Esophagus squamous epithelium (tissue), 4 donors: ENCODE measurements around the gene OR10AD1.

Experiments
- POLR2A ChIP-seq, 4 donors: fragments of 450-650 bp; IDR thresholded peaks; one replicate each; pipeline ENCODE4 v1.6.1; 2017; ENCODE audit warnings: antibody characterized with exemption in 4 of 4, mild to moderate bottlenecking in 4 of 4, moderate library complexity in 3 of 4
- TF ChIP-seq, protein P1 (sequence below), 6 experiments: fragments of 450-650 bp in 4 of 6; fragments of 200-600 bp in 2 of 6; sonication (generic) in 2 of 6; IDR thresholded peaks; one replicate each; pipeline ENCODE4 v1.5.1; 2016 to 2019; ENCODE audit warnings: antibody characterized with exemption in 6 of 6, mild to moderate bottlenecking in 4 of 6, moderate library complexity in 4 of 6

DNA sequence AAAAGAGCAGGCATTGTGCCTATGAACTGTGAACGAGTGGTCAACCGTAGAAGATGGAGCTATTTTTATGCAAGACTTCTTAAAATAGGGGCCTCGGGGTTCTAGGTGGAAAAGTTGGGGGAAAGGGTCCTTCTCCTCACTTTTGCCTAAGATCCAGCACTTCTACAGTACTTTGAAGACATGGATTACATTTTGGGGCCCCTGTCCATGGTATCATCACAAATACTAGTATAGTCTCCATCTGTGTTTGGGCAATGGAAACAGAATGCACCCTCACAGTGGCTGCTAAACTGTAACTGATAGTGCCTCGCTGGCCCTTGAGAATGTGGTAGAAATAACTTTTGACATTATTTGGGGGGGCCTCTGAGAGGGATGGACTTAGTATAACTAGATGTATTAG is 25.1 kb downstream of the OR10AD1 start:
- TF ChIP-seq, protein P1, sequence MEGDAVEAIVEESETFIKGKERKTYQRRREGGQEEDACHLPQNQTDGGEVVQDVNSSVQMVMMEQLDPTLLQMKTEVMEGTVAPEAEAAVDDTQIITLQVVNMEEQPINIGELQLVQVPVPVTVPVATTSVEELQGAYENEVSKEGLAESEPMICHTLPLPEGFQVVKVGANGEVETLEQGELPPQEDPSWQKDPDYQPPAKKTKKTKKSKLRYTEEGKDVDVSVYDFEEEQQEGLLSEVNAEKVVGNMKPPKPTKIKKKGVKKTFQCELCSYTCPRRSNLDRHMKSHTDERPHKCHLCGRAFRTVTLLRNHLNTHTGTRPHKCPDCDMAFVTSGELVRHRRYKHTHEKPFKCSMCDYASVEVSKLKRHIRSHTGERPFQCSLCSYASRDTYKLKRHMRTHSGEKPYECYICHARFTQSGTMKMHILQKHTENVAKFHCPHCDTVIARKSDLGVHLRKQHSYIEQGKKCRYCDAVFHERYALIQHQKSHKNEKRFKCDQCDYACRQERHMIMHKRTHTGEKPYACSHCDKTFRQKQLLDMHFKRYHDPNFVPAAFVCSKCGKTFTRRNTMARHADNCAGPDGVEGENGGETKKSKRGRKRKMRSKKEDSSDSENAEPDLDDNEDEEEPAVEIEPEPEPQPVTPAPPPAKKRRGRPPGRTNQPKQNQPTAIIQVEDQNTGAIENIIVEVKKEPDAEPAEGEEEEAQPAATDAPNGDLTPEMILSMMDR (IDR thresholded peaks at IDR 0.05), result no peak
- no peak for TF ChIP-seq POLR2A (IDR thresholded peaks at IDR 0.05)
